IPS DF 4.7 (cell line): Measurements from ENCODE around the gene SRGAP2C.
"Not testable (repeated sequence)": the region's sequence is repeated elsewhere in the genome, so short reads cannot be mapped to it uniquely, and the experiment has no call there.

Experiments used
- DNase-seq: peaks from one replicate; pipeline ENCODE4 v3.0.0-alpha.2; 2013; ENCODE audit warnings: low spot score; ENCODE audit errors: extremely low read depth

SRGAP2C gene

DNA sequence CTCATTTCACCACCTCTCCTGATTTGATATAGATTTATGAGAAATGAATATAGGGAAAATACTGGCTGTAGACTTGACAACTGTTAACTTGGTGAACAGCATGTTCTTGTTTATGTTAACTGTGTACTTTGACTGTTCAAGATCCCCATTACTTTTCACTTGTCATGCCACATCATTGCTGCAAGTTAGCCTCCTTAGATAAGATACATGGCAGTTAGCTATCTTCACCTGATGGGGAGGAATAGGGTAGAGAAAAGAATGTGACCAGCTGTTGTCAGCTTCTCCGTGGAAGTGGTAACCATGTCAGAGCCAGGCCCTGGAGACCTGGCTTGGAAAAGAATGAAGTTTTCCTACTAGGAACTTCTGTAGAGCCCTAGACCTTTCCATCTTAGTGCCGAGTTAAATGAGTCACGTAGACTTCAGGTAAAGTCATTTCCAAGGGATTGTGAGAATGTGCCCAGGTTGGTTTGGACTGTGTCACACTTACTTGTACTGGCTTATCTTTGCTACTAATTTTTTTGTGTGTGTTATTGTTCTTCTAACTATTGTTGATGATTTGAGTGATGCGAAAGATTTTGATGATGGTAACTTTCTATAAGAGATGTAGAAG is 41.6 kb downstream of the SRGAP2C start:
- DNase-seq = not testable (repeated sequence)

- DNase-seq = not testable (repeated sequence)
Observed at GRCh38 chr1:121226925-121227324, 42.1 kb downstream of the SRGAP2C start.

DNA sequence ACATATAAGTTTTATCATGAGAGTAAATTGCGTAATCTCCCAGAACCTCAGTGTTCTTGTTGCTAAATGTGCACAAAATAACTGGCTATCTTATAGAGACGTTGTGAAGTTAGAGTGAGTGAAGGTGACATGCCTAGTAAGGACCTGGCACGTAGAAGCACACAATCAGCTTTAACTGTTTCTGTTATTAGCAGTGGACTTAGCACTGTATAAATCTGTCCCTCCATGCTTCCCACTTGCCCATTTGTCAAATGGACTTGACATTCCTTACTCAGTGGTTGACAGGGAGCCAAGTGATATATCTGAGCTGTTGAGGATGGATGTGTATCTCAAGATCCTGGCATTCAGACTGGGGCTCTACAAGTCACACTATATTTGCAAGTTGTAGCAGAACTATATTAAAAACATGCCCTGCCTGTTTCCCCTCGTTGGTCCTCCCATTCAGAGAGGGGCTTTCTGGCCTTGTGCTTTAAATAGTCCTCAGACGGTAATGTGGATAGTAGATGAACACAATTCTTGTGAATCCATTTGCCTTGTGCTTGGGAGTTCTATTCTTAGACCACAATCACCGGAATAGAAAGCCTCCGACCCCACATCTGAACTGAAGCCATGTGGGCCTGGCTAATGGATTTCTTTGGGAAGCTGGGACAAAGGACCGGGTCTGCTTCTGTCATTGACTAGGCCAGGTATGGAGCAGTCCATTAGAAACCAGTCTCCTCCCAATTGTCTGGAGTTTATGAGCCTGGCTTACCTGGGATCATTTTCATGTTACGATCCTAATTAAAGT is 43.0 kb downstream of the SRGAP2C start:
- not testable (repeated sequence) for DNase-seq

DNA sequence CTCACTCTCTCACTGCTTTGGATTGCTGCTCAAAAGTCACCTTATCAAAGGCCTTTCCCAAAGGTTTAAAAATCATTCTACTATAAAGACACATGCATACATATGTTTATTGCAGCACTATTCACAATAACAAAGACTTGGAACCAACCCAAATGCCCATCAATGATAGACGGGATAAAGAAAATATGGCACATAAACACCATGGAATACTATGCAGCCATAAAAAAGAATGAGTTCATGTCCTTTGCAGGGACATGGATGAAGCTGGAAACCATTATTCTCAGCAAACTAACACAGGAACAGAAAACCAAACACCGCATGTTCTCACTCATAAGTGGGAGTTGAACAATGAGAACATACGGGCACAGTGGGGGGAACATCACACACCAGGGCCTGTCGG is 45.9 kb downstream of the SRGAP2C start:
- not testable (repeated sequence) for DNase-seq

- not testable (repeated sequence) for DNase-seq
Observed at GRCh38 chr1:121232445-121233125, 47.8 kb downstream of the SRGAP2C start.

DNA sequence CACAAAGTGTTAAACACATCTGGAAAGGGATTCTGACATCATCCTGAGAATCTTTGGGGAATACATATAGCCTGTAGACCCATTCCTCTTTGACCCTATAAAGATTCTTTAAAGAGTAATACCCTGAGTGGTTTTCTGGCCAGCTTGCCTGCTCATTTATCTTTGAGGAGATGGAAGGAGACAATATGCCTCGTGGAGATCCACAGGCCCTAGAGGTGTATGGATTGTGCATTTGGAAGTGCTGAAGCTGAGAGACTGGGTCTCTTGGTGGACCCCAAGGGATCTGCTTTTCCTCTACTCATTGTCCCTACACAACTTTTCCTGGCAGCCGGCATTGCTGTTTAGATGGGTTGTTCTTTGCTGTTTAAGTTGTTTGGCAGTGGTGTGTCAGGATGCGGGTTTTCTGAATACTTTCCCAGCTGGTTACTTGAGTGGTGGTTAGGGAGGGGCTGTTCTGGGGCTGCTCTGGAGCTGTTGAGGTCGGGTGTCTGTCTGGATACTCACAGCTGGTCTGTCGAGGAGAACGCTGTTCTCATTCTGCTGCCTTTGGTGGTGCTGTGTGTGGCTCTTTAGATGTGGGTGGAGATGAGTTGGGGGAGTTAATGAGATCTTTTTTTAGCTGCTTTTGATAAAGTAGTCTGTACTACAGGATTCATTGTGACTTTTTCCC is 49.5 kb downstream of the SRGAP2C start:
- DNase-seq = not testable (repeated sequence)

DNA sequence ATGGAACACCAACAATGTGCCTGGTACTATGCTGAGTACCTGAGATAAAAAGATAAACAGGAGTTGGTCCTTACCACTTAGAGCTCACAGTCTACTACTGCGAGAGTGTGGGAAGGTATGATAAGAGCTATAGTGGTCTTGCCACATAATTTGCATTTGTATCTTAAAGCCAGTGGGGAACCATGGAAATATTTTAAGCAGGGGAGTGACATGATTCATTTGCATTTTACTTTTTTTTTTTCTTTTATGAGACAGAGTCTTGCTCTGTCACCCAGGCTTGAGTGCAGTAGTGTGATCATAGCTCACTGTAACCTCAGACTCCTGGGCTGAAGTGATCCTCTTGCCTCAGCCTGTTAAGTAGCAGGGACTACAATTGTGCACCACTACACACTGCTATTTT is 53.6 kb downstream of the SRGAP2C start:
- DNase-seq = not testable (repeated sequence)

DNA sequence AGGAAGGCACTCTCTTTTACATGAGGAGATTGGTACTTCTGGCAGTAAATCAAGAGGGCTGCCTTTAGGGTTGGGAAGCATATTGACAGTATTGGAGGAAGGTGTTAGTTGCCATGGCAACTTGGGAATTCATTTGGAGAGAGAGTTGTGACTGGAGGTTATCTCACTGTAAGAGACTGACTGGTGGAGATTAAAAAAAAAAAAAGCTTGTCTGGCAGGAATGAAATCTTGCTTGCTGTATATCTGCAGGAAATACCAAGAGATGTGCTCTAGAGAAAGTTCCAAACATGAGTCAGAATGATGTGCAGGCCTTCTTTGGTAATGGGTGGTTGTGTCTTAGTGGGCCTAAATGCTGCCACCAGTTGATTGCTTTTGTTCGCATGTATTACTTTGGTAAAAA is 59.1 kb downstream of the SRGAP2C start:
- not testable (repeated sequence) for DNase-seq

DNA sequence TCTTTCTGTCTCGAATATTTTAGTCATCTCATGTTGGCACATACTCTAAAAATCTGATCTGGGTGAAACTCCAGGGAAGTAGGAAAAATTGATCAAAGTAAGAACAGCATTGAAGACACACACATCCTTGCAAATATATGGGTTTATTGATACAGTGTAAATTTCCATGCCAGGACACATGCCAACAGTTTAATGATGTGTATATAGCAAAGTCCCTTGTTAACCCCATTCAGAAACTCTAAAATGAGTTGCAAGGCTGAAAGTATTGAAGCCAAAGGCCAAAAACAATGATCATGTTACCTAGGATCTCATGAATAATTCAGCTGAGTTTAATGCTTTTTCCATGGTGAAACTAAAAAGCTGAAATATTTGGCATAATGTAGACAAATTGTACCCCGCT is 61.6 kb downstream of the SRGAP2C start:
- DNase-seq = not testable (repeated sequence)

GRCh38 chr1:121252656-121253055 is 67.9 kb downstream of the SRGAP2C start:
- not testable (repeated sequence) for DNase-seq

- DNase-seq = not testable (repeated sequence)
Observed at GRCh38 chr1:121254618-121255017, 69.8 kb downstream of the SRGAP2C start.

GRCh38 chr1:121257632-121258031 is 72.9 kb downstream of the SRGAP2C start:
- DNase-seq = not testable (repeated sequence)

DNA sequence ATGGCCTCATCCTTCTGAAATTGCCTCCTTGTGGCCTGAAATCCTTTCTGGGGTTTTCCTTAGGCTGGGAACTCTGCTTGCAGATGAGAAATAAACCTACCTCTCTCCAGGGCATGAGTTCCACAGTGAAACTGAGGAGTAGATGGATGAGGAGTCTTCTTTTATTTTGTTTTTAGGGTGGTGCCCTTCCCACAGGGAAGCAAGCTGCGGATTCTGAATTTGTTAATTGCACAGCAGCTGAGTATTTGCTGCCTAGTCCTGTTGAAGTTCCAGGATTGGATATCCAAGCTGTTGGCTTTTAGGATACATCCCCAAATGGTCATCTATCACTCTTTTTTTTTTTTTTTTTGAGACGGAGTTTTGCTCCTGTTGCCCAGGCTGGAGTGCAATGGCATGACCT is 73.4 kb downstream of the SRGAP2C start:
- not testable (repeated sequence) for DNase-seq

- not testable (repeated sequence) for DNase-seq
Observed at GRCh38 chr1:121260205-121260604, 75.4 kb downstream of the SRGAP2C start.

- DNase-seq = not testable (repeated sequence)
Observed at GRCh38 chr1:121262163-121262562, 77.4 kb downstream of the SRGAP2C start.

DNA sequence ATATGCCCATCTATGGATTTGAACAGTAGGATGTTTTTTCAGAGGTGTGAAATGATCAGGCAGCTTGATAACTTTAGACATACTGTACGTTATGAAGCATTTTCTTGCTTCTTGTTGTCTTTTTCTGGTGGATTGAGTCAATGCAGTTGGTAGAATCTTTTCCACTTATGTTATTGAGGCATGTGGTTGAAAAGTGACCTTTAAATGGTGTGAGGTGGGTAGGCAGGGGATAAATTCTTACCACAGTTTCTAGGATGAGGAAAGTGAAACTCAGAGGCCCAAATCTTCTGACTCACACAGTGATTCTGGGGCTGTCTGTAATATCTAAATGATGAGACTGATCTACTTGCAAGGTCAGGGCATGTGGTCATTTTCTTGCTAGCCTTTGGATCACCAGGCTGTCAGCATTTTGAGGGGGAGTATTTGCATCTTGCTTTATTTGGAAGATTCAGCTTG is 79.0 kb downstream of the SRGAP2C start:
- DNase-seq = not testable (repeated sequence)

DNA sequence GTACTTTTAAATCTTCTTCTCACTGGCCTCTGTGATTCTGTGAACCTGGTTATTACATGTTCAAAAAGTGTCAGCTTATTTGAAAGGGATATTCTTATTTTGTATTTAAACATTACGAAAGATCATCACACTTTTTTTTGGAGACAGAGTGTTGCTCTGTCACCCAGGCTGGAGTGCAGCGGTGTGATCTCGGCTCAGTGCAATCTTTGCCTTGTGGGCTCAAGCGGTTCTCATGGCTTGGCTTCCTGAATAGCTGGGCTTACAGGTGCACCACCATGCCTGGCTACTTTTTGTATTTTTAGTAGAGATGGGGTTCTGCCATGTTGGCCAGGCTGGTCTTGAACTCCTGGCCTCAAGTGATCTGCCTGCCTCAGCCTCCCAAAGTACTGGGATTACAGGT is 82.3 kb downstream of the SRGAP2C start:
- not testable (repeated sequence) for DNase-seq

DNA sequence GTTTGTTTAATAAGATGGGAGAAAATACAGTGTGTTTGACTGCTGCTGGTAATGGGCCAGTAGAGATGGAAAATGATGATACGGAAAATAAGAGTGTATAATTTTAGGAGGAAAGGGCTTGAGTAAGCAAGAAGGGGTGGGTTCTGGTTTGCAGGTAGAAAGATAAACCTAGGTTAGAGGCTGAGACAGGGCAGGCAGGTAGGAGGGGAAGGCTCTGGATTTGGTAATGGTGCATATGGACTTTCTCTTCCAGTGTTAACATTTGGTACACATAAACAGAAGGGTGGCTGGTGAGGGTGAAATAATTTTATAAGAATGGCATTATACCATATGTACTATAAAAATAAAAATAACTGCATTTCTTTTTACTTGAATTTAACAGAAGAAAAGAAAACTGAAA is 84.5 kb downstream of the SRGAP2C start:
- not testable (repeated sequence) for DNase-seq

DNA sequence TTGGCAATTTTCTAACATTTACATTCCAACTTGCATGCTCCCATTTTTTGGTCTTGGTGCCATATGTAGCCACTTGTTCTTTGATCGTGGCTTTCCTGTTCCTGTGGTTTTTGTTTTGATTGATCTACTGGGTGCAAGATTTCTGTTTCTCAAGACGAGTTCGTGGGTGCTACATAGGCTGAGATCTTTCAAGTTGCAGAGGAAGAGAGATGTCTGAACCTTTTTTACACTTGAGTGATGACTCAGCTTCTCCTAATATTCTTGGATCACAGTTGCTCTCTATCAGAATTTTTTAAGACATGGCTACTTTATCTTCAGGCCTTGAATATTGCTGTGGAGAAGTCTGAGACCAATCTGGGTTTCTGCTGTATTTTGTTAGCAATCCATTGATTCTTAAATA is 85.2 kb downstream of the SRGAP2C start:
- not testable (repeated sequence) for DNase-seq

DNA sequence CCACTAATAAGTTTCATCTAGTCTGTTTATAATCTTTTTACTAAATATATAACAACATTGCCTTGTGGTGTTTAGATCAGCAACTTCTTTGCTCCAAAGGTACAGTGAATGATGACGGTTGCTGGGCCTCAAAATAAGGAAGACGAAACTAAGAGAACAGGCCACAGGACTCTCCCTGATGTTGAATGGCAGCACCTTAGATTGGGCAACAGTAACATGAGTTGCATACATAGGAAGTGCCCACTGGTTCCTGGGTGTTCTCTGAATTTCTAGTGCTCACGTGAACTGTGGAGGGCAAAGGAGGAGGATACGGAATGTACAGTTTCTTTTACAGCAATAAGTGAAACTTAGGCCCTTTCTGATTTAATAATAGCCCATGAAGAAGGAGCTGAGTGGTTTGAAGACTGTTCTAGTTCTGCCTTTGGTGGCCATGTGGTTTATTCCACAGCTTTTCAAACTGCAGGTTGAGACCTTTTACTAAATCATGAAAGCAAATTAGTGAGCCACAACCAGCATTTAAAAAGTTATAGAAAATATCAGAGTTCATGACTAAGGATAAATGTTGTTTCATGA is 86.5 kb downstream of the SRGAP2C start:
- DNase-seq = not testable (repeated sequence)

DNA sequence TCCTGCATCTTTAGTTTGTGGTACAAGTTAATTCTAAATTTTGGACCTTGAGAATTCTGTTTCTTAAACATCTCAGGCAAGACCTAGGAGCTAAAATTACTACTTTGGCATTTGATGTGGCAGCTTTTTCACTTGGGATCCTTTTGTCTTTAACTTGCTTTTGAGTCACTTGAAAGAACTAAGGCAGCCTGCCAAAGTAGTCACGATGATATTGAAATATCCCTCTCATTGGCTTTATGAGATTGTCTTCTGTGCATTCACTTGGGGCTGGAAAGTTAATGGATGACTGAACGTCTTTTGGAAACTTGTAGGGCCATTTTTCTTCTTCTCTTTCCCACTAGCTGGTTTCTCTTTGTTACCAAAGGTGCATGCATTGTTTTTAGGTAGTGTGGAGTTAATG is 90.7 kb downstream of the SRGAP2C start:
- DNase-seq = not testable (repeated sequence)
